ENCODE data around the gene WDR83.
"Not testable (repeated sequence)": the region's sequence is repeated elsewhere in the genome, so short reads cannot be mapped to it uniquely, and the experiment has no call there.

The WDR83 gene

DNA sequence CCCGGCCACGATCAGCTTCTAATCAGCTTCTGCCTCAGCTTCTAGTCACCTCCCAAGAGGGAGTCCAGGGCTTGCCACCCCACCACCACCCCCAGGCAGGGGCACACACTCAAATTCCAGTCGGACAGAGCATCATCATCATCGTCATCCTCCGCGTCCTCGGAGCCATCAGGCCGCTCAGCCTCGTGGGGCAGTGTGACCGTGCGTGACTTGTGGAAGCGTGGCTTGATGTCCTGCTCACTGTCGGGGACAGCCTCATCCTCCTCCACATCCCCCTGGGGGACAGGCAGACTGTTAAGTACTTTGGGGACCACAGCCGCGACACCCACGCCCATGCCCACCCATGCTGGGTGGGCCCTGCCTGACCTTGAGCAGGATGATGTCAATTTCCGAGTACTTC, 44.6 kb downstream of the WDR83 start:
- DNase-seq: no peak

DNA sequence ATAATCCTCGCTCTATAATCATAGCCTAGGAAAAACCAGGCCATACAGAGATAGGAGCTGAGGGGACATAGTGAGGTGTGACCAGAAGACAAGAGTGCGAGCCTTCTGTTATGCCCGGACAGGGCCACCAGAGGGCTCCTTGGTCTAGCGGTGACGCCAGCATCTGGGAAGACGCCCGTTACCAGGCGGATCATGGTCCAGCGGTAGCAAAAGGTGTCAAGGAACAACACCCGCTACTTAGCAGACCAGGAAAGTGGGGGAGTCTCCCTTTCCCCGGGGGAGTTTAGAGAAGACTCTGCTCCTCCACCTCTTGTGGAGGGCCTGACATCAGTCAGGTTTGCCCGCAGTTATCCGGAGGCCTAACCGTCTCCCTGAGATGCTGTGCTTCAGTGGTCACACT, 45.5 kb downstream of the WDR83 start:
- peak in 1 of 58 donors; percentile 39 for DNase-seq

DNA sequence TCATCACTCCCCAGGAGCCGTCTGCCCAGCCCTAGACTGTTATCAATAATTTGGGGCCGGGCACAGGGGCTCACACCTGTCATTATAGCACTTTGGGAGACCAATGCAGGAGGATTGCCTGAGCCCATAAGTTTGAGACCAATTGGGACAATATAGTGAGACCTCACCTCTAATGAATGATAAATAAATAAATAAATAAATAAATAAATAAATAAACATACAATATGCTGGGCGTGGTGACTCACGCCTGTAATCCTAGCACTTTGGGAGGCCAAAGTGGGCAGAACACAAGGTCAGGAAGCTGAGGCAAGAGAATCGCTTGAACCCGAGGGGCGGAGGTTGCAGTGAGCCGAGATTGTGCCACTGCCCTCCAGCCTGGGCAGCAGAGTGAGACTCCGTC, 46.7 kb downstream of the WDR83 start:
- DNase-seq: not testable (repeated sequence)

DNA sequence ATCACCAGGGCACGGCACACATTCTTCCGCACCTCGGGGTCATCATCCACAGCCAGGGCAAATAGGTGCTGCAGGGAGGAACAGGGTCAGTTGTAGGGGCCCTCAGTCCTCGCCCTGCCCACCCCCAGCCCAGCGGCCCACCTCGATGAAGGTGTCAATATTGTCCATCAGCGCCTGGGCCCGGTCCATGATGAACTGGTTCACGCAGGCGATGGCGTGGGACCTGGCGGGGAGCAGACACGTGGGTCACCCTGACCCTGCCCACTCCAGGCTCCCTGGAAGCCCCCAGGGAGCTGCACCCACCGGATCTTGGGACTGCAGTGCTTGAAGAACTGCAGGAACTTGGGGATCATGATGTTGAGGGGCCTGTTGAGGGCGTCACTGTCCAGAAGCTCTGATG, 48.5 kb downstream of the WDR83 start:
- no peak for DNase-seq

DNA sequence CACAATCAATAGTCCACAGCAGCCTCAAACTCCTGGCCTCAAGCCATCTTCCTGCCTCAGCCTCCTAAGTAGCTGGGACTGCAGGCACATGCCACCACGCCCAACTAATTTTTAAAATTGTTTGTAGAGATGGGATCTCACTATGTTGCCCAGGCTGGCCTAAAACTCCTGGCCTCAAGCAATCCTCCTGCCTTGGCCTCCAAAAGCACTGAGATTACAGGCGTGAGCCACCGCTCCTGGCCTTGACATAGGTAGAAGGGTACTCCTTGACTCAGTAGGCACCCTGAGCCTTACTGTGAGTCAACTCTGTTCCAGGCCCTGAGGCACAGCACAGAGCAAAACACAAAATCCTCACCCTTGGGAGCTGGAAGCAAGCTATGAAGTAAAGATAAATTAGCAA, 49.3 kb downstream of the WDR83 start:
- no peak for DNase-seq

DNA sequence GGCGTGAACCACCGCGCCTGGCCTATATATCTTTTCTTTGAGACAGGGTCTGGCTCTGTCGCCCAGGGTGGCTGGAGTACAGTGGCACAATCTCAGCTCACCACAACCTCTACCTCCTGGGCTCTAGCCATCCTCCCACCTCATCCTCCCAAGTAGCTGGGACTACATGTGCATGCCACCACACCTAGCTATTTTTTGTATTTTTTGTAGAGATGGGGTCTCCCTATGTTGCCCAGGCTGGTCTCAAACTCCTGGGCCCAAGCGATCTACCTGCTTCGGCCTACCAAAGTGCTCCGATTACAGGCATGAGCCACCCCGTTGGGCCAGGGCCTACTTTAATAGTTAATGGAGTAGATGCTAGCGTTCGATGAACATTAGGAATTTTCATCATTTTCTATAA, 53.7 kb downstream of the WDR83 start:
- DNase-seq: no peak

DNA sequence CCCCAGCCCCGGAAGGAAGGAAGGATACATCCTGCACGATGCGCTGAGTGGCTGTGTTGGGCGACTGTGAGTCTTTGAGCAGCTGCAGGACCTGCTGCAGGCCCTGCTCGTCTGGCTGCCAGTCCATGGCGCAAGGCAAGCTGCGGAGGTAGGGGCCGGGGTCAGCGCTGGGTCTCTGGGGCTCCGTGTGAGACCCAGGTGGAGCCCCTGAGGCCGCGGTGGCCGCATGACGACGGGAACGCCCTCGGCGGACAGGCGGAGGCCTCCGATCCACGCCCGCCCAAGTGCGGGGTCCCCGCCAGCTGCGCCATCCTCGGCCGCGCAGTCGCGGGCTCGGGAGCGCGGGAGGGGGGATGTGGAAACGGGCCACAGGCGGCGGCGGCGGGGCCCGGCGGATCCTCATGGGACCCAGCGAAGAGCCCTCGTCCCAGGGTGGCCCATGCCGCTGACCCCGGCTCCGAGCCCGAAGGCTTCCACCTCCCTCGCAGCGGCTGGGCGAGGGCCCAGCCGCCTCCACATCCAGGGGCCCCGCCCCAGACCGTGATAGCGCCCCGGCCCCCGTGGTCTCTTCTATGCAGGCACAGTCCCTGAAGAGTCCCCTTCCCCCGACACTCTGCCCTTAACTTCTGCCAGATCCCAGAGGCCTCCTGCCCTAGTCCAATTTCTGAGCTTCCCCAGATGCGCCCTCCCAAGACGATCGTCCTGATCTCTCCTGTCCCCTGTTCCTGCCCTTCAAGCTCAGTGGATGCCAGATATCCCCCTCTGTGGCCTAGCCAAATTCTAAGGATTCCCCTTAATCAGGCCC, 54.4 kb downstream of the WDR83 start:
- DNase-seq: peak in 23 of 58 donors; percentile 4 to 62 (median 26)

DNA sequence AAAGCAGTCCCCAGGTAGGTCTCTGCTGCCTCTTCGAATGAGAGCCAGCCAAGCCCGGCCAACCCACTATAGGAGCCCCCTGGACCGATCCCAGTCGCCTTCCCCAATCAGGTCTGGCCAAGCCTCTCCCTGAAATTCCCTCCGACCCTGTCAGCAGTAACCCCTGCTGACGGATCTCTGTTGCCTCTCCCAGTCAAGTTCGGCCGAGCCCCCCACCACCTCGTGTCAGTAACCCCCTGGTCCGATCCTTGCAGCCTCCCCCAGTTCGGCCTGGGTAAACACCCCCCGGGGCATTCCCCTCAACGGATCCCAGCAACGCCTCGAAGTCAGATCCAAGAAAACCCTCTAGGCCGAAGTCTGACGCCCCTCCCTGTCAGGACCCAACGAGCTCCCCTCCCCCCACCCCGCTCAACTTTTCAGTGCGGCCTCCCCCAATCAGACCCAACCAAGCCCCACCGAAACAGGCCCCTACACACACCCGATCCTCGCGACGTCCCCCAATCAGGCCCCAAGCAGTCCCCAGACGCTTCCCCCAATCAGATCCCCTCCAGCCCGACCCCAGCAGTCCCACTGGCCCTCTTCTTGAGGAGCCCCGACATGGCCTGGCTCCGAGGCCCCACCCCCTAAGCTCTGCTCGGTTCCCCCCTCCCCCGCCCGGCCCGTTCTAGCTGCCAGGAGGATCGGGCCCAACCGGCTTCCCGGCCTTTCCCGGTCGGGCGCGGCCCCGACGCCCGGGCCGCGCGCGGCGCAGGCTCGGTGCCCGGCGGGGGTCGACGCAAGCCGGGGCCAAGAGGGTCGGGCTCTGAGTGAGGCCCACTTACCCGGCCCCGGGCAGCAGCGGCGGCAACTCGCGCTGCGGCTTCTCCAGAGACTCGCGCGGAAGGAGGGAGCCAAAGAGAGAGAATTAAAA, 55.3 kb downstream of the WDR83 start:
- DNase-seq: peak in 51 of 58 donors; percentile 9 to 77 (median 54)

DNA sequence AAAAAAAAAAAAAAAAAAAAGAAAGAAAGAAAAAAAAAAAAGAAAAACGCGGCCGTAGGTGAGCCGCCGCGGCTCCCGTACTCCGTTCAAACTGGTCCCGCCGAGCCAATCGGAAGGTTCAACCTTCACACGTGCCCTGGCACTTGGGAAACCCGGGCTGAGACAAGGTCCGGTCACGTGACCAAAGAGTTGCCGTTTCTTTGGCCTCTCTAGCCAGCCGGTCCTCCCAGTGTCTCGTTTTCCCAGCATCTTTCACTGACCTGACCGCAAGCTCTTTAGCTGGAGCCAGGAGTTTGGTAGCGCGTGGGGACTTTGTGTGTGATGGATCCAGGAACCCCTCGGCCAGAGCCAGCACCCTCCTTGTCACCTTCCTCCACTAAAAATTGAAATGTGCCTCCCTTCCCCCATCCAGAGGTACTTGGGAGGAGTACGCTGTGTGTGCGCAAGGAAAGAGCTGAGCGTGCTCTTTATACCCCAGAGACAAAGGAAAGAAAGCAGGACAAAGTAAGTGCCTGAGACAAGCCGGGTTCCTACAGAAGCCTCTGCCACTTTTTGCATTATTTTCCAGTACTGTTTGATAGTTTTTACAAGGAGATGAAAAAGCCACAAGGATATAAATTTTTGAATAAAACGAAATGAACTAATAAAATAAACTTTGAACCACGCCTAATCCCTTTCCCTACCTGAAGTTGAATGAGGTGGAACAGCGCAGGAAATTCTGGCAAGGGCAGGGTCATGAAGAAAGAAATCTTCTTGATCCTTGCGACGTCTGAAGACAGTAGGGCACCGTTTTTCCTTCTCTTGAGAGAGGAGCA, 56.2 kb downstream of the WDR83 start:
- DNase-seq: peak; percentile 34 to 99 (median 93)

DNA sequence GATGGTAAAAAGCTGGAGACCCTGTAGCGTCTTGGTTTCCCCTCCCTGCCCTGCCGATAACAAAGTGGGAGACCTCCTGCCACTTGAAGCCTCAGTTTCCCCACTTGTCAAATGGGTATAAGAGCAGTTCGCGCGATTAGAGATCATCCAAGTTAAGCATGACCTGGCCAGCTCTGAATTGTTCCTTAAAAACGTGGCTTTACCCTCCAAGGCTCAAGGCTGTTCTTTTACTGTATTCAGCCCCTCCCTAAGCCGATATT, 56.7 kb downstream of the WDR83 start:
- no peak for DNase-seq

DNA sequence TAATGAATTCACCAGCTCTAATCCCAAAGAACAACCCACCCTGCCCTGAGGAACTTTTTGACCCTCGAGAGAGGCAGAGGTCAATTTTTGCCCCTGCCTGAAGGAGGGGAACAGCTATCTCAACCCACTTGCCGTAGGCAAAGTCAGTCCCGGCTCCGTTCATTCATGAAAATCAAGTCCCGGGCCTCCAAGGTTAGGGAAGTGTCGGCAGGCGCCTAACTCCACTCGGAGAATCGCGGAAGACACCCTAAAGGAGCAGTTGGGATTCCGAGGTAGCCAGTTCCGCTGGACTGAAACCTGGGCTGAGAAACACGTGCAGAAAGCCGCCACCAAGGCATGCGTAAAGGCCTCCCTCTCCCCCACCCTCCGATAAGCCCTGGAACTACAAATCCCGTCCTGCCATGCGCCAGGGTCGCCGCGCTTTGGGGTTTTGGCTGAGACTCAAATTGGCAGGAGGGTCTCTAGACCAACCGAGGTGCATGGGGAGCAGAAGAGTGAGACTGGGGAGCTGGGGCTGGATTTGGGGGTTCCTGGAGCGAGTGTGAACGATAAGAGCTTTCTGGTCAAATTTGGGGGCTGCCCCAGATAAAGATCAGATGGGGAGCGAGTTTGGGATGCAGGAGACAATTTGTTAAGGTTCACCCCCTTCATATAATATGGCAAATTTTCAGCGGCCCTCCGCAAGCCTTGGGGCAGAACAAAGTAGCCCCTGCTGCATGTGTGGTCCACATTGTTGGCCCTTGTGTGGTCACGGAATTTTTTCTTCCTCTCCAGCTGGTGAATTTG, 57.2 kb downstream of the WDR83 start, which contains the start of gene TNPO2:
TSS of gene TNPO2 (minus strand) at position 292 of the 786 bp plus-strand sequence. CDS start 2,955 bp downstream, outside the sequence.
- DNase-seq: peak in 56 of 58 donors; percentile 4 to 73 (median 46)
